Suppressor macrophage (primary cell): ENCODE data around the gene CPNE6.

Source experiments
- DNase-seq, 4 experiments: peaks; one replicate each; pipeline ENCODE4 v3.0.0-alpha.2; 2020 to 2022

The CPNE6 gene

GRCh38 chr14:24054646-24055045, 16.7 kb upstream of the CPNE6 start:
- no peak for DNase-seq

GRCh38 chr14:24055971-24056799, 15.2 kb upstream of the CPNE6 start:
- DNase-seq, result no peak

- DNase-seq, result no peak
Measured at GRCh38 chr14:24056800-24057184, 14.6 kb upstream of the CPNE6 start.

- DNase-seq, result no peak
Measured at GRCh38 chr14:24057271-24057670, 14.1 kb upstream of the CPNE6 start.

DNA sequence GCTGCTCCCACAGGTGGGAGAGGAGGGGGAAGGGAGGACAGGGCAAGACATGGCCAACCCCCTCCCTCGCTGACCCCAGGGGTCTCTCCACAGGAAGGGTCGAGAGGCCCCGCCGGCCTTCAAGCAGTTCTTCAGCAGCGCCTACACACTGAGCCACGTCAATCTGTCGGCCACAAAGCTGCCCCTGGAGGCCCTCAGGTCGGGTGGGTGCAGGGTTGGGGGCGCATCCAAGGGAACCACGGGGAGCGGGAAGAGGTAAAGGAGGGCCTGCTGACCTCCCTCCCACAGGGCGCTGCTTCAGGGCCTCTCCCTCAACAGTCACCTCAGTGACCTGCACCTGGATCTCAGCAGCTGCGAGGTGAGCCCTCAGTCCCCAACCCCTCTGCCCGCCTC, 13.5 kb upstream of the CPNE6 start:
- no peak for DNase-seq

GRCh38 chr14:24058260-24058950, 13.0 kb upstream of the CPNE6 start:
- peak; percentile 84 to 94 (median 86) for DNase-seq

- no peak for DNase-seq
Measured at GRCh38 chr14:24058951-24059475, 12.3 kb upstream of the CPNE6 start.

DNA sequence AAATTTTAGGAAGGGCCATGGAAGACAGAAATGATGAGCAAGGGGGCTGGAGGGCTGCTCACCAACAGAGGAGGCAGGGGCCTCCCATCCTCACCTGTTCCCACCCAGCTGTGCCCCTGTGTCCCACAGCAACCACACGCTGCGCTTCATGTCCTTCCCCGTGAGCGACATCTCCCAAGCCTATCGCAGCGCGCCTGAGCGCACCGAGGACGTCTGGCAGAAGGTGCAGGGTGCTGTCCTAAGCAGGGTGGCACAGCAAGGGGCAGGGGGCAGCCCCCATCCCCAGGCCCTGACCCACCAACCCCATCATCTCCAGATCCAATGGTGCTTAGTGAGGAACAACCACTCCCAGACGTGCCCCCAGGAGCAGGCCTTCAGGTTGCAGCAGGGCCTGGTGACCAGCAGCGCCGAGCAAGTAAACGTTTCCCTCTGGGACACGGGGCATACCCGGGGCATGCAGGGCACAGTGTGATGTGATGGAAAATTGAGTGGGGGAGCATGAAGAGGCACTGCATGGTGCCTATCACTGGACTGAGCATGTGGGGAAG, 11.4 kb upstream of the CPNE6 start:
- no peak for DNase-seq

GRCh38 chr14:24060443-24060842, 10.9 kb upstream of the CPNE6 start:
- DNase-seq, result no peak

- DNase-seq, result no peak
Measured at GRCh38 chr14:24060984-24061913, 10.1 kb upstream of the CPNE6 start.

- DNase-seq, result no peak
Measured at GRCh38 chr14:24062216-24062980, 9.0 kb upstream of the CPNE6 start.

DNA sequence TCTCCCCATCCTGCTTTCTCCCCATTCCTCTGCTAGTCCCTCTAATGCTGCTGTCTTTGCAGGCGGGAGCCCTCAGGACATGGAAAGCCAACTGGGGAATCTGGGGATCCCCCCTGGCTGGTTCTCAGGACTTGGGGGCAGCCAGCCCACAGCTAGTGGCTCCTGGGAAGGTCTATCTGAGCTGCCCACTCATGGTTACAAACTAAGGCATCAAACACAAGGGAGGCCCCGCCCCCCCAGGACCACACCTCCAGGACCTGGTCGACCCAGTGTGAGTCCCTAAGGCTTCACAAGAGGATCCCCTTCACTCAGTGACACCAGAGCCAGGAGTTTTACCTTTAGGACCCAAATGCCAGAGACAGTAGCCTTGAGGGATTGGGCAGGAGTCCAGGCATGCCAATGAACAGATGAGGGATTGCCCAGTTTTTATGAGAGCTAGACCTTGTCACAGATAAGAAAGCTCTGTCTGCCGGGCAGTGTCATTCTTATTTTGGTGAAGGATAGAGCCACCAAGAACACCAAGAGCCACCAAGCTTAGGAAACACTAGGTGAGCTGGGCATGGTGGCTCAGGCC, 8.0 kb upstream of the CPNE6 start:
- DNase-seq, result no peak

DNA sequence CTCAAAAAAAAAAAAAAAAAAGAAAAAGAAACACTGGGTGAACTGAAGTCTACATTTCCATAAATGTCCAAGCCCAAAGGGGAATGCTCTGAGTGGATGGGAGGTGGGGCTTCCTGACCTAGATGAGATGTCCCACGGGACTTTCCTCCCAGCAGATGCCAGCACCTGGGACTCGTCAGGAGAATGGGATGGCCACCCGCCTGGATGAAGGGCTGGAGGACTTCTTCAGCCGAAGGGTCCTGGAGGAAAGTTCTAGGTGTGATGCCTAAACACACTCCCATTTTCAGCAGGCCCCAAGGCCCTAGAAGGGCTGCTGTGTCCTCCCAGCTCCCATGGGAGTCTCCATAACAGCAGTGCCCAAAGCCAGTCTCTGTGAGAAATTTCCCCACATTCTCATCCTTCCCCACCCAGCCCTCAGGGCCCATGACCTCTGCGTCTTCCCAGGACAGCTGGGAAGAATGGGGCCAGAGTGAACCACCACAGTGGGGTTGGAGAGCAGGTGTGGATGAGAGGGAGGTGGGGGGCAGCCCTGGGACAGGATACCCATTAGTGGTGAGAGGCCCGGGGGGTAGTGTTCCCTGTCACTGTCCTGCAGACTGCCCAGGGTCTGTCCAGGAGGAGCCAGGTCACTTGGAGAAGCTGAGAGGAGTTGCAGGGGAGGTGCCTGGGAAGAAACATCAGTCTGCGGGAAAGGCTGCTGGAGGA, 7.1 kb upstream of the CPNE6 start:
- no peak for DNase-seq

- no peak for DNase-seq
Measured at GRCh38 chr14:24064856-24065255, 6.5 kb upstream of the CPNE6 start.

DNA sequence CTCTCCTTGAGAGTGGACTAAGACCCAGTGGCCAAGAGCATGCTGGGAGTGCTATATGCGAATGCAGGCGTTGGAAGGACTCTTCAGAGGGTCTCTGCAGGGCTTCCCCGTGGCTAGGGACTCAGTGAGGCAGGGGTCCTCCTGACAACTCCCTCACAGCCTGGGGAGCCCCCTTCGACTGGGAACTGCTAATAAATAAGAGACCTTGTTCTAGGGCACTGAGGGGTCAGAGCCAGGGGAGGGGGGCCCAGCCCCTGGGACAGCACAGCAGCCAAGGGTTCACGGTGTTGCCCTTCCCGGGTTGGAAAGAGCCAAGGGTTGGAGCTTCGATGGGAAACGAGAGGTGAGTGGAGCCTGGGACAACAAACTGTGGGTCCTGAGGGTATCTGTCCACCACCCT, 6.0 kb upstream of the CPNE6 start:
- DNase-seq, result no peak

GRCh38 chr14:24066496-24067132, 4.7 kb upstream of the CPNE6 start:
- no peak for DNase-seq

- DNase-seq, result no peak
Measured at GRCh38 chr14:24067133-24068082, 4.0 kb upstream of the CPNE6 start.

DNA sequence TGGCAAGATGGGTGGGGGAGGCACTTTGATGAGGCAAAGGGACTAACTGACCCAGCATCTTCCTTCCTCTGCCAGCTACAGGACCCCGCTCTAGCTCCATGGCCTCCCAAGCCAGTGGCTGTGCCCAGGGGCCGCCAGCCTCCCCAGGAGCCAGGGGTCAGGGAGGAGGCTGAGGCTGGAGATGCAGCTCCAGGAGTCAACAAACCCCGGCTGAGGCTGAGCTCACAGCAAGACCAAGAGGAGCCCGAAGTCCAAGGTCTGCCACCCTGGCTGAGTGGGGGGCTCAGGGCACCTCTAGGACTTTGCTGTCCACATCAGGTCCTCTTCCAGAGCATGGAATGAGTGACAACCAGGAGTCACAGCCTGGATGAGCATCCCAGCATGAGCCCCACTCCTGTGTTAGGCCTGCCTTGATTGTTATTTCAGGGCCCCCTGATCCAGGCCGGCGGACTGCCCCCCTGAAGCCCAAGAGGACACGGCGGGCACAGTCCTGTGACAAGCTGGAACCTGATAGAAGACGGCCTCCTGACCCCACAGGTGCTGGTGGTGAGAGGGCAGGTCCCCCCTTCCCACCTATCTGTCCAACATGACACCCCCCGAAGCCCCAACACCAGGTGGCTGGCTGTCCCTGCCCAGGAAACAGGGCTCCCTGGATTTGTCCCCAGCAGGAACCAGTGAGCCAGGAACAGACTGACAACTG, 2.5 kb upstream of the CPNE6 start:
- DNase-seq, result no peak

GRCh38 chr14:24069411-24069735, 2.0 kb upstream of the CPNE6 start:
- no peak for DNase-seq
